BJ (cell line): Measurements from ENCODE around the gene ARHGEF1. TPM values are rescaled to one million over a fixed set of nuclear protein-coding genes. Genes with fewer than 3 reads are reported as not detected.

Experiments
- CTCF ChIA-PET: fragments of 350-600 bp; formaldehyde crosslinking; extraction: SDS; loops from one replicate; lab custom pipeline; 2021; ENCODE audit warnings: antibody characterized with exemption, inconsistent platforms; lab: Yijun Ruan, JAX
- POLR2A ChIA-PET: fragments of 300-600 bp; sonication (Branson Sonifier 250); formaldehyde crosslinking; extraction: SDS; loops from one replicate; lab custom pipeline; 2021; ENCODE audit warnings: antibody characterized with exemption; lab: Charles Lee
- DNase-seq: peaks from one replicate; pipeline ENCODE4 v3.0.0-alpha.2; 2011; ENCODE audit warnings: low read depth
- H3K27me3 ChIP-seq: 2 replicates; pipeline ENCODE4 v1.6.0; 2011; ENCODE audit warnings: low read length; ENCODE audit not compliant: control insufficient read depth, insufficient read depth
- H3K36me3 ChIP-seq: 2 replicates; pipeline ENCODE4 v1.5.1; 2011; ENCODE audit warnings: low read length; ENCODE audit not compliant: control insufficient read depth, insufficient read depth
- H3K4me3 ChIP-seq: 2 replicates; pipeline ENCODE4 v1.5.1; 2011; ENCODE audit warnings: low read depth, mild to moderate bottlenecking, control low read depth, low read length
- polyA plus RNA-seq: library from polyadenylated mRNA; depleted of rRNA; stranded (reverse); fragments of >200 nt; gene quantifications from 2 replicates; pipeline ENCODE4 v1.2.3, GENCODE V29; 2011
- TF ChIP-seq, protein P1 (sequence below): IDR thresholded peaks from 2 replicates; pipeline ENCODE4 v1.5.1; 2011; ENCODE audit warnings: low read depth, mild to moderate bottlenecking, control low read depth, inconsistent platforms, low read length, moderate library complexity; ENCODE audit not compliant: insufficient read depth

Gene ARHGEF1
- polyA plus RNA-seq, 1 experiment, result 41.0 TPM

DNA sequence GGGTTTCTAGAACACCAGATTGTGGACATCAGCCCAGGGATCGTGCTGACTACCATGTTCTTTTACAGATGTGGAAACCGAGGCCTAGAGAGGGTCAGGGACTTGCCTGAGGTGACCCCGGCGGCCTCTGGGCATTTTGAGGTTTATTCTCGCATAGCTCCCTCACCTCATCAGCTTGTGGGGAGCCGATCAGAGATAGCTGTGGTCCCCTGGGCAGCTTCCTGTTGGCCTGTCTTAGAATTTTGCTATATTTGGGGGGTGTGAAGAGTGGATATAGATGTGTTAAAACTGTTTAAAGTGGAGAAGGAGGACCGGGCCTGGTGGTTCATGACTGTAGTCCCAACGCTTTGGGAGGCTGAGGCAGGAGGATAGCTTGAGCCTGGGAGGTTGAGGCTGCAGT is 6.9 kb downstream of the ARHGEF1 start:
- H3K4me3 ChIP-seq, result no peak overlapping the region
- TF ChIP-seq, protein P1, sequence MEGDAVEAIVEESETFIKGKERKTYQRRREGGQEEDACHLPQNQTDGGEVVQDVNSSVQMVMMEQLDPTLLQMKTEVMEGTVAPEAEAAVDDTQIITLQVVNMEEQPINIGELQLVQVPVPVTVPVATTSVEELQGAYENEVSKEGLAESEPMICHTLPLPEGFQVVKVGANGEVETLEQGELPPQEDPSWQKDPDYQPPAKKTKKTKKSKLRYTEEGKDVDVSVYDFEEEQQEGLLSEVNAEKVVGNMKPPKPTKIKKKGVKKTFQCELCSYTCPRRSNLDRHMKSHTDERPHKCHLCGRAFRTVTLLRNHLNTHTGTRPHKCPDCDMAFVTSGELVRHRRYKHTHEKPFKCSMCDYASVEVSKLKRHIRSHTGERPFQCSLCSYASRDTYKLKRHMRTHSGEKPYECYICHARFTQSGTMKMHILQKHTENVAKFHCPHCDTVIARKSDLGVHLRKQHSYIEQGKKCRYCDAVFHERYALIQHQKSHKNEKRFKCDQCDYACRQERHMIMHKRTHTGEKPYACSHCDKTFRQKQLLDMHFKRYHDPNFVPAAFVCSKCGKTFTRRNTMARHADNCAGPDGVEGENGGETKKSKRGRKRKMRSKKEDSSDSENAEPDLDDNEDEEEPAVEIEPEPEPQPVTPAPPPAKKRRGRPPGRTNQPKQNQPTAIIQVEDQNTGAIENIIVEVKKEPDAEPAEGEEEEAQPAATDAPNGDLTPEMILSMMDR, result no peak
- POLR2A ChIA-PET, result no interaction called here
- H3K27me3 ChIP-seq, result no peaks in the 10 kb centered on the region
- H3K36me3 ChIP-seq, result peaks cover 30% of the 10 kb centered on the region
- CTCF ChIA-PET, result interaction anchor here (1.0 kb wide), 1 partner anchor 45 kb away, joined by 3 read pairs; no protein-coding TSS in a partner anchor
- no peak for DNase-seq

DNA sequence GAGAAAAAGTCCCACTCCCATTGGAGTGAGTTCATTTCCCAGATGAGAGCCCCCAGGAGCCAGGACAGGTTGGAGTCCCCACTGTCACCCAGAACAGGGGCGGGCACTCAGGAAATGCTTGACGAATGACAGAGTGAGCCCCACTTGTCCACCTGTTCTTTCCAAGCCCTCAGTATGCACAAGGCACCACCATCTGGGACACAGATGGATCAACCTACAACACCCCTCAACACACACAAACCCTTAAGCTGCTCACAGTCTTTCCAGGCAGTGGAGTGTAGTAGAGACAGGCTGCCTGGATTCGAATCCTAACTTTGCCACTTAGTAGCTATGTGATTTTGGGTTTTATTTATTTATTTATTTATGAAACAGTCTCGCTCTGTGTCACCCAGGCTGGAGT is 8.0 kb downstream of the ARHGEF1 start:
- TF ChIP-seq, protein P1, result no peak
- Histone ChIP-seq H3K27me3 (no peaks in the 10 kb centered on the region), H3K4me3 (no peak overlapping the region), H3K36me3 (peaks cover 38% of the 10 kb centered on the region)
- no peak for DNase-seq
- POLR2A ChIA-PET, result no interaction called here
- CTCF ChIA-PET, result interaction anchor here (0.6 to 1.5 kb wide), 3 partner anchors 14 to 66 kb away, joined by 3 read pairs; no protein-coding TSS in a partner anchor

DNA sequence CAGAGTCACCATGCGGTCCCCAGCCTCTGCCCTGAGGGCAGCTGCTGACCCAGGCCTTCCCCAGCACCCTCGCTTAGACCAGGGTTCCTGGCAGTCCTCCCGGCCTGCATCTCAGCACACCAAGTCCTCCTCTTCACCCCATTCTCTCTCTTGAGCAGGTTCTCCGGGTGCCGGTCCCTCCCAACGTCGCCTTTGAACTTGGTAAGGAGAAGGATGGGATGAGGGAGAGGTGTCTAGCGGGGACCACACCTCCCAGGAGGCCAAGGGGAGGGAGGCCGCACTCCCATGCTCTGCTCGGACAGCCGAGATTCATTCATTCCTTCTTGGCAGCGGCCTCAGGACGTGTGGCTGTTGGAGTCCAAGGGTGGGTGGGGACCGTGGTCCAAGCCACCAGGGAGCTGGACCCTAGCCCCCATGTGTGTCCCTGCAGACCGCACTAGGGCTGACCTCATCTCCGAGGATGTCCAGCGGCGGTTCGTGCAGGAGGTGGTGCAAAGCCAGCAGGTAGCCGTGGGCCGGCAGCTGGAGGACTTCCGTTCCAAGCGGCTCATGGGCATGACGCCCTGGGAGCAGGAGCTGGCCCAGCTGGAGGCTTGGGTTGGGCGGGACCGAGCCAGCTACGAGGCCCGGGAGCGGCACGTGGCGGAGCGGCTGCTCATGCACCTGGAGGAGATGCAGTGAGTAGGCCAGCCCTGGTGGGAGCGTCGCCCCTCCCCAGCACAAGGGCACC is 9.4 kb downstream of the ARHGEF1 start:
- TF ChIP-seq, protein P1, result no peak
- Histone ChIP-seq H3K36me3 (peaks cover 41% of the 10 kb centered on the region), H3K27me3 (no peaks in the 10 kb centered on the region), H3K4me3 (no peak overlapping the region)
- DNase-seq, result no peak
- POLR2A ChIA-PET, result no interaction called here
- CTCF ChIA-PET, result interaction anchor here (0.7 to 1.5 kb wide), 4 partner anchors 40 to 65 kb away, joined by 3 to 4 read pairs (median 3); no protein-coding TSS in a partner anchor

DNA sequence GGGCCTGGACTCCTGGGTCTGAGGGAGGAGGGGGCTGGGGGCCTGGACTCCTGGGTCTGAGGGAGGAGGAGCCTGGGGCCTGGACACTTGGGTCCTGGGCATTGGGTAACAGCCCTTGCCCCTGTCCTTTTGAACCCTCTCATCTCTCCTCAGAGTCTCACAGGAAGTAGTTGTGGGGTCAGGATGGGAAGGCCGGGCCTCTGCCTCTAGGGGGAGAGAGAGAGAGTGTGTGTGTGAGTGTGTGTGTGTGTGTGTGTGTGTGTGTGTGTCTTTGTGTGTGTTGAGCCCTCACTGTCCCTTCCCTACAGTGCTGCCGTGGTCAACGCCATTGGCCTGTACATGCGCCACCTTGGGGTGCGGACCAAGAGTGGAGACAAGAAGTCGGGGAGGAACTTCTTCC is 10.9 kb downstream of the ARHGEF1 start:
- POLR2A ChIA-PET, result no interaction called here
- no peak for DNase-seq
- Histone ChIP-seq H3K36me3 (peaks cover 43% of the 10 kb centered on the region), H3K27me3 (no peaks in the 10 kb centered on the region), H3K4me3 (no peak overlapping the region)
- TF ChIP-seq, protein P1, result no peak
- CTCF ChIA-PET, result no interaction called here

DNA sequence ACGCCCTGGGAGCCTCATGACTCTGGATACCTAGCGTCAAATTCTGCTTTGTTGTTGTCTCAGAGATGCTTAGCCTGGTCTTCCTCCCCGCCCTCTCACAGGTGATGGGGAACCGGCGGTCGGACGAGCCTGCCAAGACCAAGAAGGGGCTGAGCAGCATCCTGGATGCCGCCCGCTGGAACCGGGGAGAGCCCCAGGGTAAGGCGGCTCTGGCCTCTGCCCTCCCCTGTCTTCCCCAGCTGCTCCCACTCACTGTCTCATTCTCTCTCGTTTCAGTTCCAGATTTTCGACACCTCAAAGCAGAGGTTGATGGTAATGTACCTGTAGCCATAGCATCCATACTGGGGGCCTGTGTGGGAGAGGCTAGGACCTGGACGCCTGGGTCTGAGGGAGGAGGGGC is 11.4 kb downstream of the ARHGEF1 start:
- Histone ChIP-seq H3K27me3 (no peaks in the 10 kb centered on the region), H3K4me3 (no peak overlapping the region), H3K36me3 (peaks cover 40% of the 10 kb centered on the region)
- no peak for DNase-seq
- ChIA-PET CTCF (interaction anchor here (1.6 kb wide), 1 partner anchor 10 kb away, joined by 4 read pairs; no protein-coding TSS in a partner anchor), POLR2A (no interaction called here)
- TF ChIP-seq, protein P1, result no peak
